KMS-11 (cell line): ENCODE results near the gene SLX4.

Experiments
- H2AFZ ChIP-seq: fragments of 200-600 bp; sonication (generic); 2 replicates; pipeline ENCODE4 v1.6.1; 2016; ENCODE audit warnings: antibody characterized with exemption, mixed run types, low read depth
- H3K27ac ChIP-seq: fragments of 200-600 bp; sonication (generic); 2 replicates; pipeline ENCODE4 v1.6.1; 2016; ENCODE audit warnings: mild to moderate bottlenecking, mixed run types
- H3K27me3 ChIP-seq: fragments of 200-600 bp; sonication (generic); 2 replicates; pipeline ENCODE4 v1.6.1; 2017; ENCODE audit warnings: mild to moderate bottlenecking, low read depth, mixed run types, moderate library complexity; ENCODE audit not compliant: insufficient read depth
- H3K36me3 ChIP-seq: fragments of 200-600 bp; sonication (generic); 2 replicates; pipeline ENCODE4 v1.6.1; 2017; ENCODE audit warnings: mild to moderate bottlenecking, mixed run types; ENCODE audit not compliant: insufficient read depth
- H3K4me1 ChIP-seq: fragments of 200-600 bp; sonication (generic); 2 replicates; pipeline ENCODE4 v1.6.1; 2016; ENCODE audit warnings: mild to moderate bottlenecking, low read depth, mixed run types; ENCODE audit not compliant: poor library complexity, severe bottlenecking
- H3K4me2 ChIP-seq: fragments of 200-600 bp; sonication (generic); 2 replicates; pipeline ENCODE4 v1.7.0; 2016; ENCODE audit warnings: mild to moderate bottlenecking, mixed run types
- H3K4me3 ChIP-seq: fragments of 200-600 bp; sonication (generic); IDR thresholded peaks from 2 replicates; pipeline ENCODE4 v1.6.1; 2017; ENCODE audit warnings: low read depth, low read length, mixed read lengths; ENCODE audit not compliant: insufficient read depth
- H3K79me2 ChIP-seq: fragments of 200-600 bp; sonication (generic); 2 replicates; pipeline ENCODE4 v1.6.1; 2016; ENCODE audit warnings: low read depth, mixed run types; ENCODE audit not compliant: insufficient read depth
- H3K9ac ChIP-seq: fragments of 200-600 bp; sonication (generic); 2 replicates; pipeline ENCODE4 v1.6.1; 2016; ENCODE audit warnings: mild to moderate bottlenecking, mixed run types
- H4K20me1 ChIP-seq: fragments of 200-600 bp; sonication (generic); 2 replicates; pipeline ENCODE4 v1.6.1; 2016; ENCODE audit warnings: mild to moderate bottlenecking, mixed run types; ENCODE audit not compliant: insufficient read depth
- TF ChIP-seq, protein P1 (sequence below): fragments of 200-600 bp; sonication (generic); conservative IDR thresholded peaks from 2 replicates; pipeline ENCODE4 v1.6.1; 2017; ENCODE audit warnings: low read depth, mild to moderate bottlenecking, antibody characterized with exemption, low read length, moderate library complexity, mixed read lengths

Gene SLX4

DNA sequence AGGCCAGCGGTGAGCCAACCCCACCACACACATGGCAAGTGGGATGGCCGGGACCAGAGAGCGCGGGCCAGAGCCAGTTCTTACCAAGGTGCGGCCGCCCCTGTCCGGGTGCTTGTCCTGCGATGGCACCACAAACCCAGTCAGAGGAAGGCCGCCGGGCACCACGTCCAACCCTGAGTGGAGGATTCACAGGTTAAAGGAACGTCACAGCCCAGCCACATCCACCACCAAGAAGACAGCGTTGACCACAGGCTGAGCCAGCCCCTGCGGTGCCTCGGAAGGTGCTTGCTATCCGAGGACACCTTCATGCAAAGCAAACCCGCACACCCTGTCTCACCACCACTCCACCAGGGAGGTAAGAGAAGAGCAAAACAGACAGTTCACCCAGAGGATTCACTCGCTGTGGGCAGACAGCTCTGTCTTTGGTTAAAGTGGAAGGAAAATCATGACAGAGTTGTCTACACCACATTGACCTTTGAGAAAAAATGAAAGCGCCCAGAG, 15.8 kb downstream of the SLX4 start:
- H3K4me1 ChIP-seq, result no peaks in the 10 kb centered on the region
- no peak overlapping the region for H3K4me2 ChIP-seq
- no peak overlapping the region for H2AFZ ChIP-seq
- no peak overlapping the region for H3K9ac ChIP-seq
- H3K79me2 ChIP-seq, result no peaks in the 10 kb centered on the region
- TF ChIP-seq, protein P1, sequence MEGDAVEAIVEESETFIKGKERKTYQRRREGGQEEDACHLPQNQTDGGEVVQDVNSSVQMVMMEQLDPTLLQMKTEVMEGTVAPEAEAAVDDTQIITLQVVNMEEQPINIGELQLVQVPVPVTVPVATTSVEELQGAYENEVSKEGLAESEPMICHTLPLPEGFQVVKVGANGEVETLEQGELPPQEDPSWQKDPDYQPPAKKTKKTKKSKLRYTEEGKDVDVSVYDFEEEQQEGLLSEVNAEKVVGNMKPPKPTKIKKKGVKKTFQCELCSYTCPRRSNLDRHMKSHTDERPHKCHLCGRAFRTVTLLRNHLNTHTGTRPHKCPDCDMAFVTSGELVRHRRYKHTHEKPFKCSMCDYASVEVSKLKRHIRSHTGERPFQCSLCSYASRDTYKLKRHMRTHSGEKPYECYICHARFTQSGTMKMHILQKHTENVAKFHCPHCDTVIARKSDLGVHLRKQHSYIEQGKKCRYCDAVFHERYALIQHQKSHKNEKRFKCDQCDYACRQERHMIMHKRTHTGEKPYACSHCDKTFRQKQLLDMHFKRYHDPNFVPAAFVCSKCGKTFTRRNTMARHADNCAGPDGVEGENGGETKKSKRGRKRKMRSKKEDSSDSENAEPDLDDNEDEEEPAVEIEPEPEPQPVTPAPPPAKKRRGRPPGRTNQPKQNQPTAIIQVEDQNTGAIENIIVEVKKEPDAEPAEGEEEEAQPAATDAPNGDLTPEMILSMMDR, result no peak
- no peaks in the 10 kb centered on the region for H4K20me1 ChIP-seq
- H3K27ac ChIP-seq, result no peak overlapping the region
- H3K4me3 ChIP-seq, result no peak overlapping the region
- no peaks in the 10 kb centered on the region for H3K27me3 ChIP-seq
- H3K36me3 ChIP-seq, result no peaks in the 10 kb centered on the region

DNA sequence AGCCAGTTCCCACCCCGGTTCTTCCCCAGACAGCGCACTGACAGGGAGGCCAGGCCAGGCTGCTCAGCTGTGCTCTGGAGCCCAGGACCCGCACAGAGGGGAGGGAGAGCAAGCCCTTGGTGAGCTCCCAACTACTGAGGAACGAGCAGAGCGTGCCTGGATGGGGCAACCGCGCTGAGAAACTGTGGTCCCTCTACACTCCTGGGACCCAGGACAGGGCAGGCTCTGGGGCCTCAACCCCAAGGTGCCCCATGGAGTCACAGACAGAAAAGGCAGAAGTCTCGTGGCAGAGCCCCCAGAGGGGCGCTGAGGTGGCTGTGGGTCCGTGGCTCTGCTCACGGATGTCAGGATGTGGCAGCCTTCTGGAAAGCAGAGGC, 16.3 kb downstream of the SLX4 start:
- H3K4me1 ChIP-seq, result no peaks in the 10 kb centered on the region
- H2AFZ ChIP-seq, result no peak overlapping the region

DNA sequence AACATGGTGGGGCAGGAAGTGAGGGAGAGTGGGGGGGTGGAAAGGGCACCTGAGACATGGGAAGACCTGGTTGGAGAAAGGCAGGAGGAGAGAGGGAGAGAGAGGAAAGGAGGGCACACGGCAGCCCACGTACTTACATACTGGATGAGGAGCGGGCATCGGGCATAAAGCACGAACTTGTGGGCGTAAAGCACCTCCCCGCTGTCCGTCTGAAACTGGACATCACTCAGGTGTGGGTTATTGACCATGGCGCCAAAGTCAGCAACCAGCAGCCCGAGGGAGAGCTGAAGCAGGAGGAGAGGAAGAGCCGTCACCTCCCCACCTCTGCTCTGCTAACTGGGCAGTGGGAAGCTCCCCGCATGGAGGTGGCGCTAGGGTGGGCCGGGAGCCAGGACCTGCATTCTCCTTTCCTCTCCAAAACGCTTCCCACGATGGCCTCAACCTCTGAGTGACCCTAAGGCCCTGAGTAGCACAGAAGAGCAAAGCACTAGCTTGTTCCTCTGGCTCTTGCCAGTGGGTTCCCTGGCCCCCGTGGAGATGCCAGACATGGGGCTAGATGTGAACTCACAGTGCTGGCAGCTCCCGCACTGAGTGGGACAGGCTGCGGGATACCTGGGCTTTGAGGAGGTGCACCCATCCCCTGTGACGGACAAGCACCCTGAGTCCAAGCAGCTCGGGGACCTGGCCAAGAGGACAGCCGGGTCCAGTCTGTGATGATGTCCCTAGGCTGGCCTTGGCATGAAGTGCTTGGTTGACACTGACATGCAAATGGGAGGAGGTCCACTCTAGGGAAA, 16.9 kb downstream of the SLX4 start:
- Histone ChIP-seq H3K79me2 (no peaks in the 10 kb centered on the region), H4K20me1 (no peaks in the 10 kb centered on the region), H3K4me2 (no peak overlapping the region), H2AFZ (no peak overlapping the region), H3K36me3 (no peaks in the 10 kb centered on the region), H3K4me1 (no peaks in the 10 kb centered on the region), H3K27me3 (no peaks in the 10 kb centered on the region), H3K9ac (no peak overlapping the region), H3K27ac (no peak overlapping the region), H3K4me3 (no peak overlapping the region)
- TF ChIP-seq, protein P1, result no peak

More for the DNA sequence above, 16.3 kb downstream of the SLX4 start:
- no peak overlapping the region for H3K4me3 ChIP-seq
- no peaks in the 10 kb centered on the region for H3K36me3 ChIP-seq
- H3K4me2 ChIP-seq, result no peak overlapping the region
- H3K9ac ChIP-seq, result no peak overlapping the region
- TF ChIP-seq, protein P1, result no peak
- no peak overlapping the region for H3K27ac ChIP-seq
- H3K27me3 ChIP-seq, result no peaks in the 10 kb centered on the region
- no peaks in the 10 kb centered on the region for H3K79me2 ChIP-seq
- H4K20me1 ChIP-seq, result no peaks in the 10 kb centered on the region

DNA sequence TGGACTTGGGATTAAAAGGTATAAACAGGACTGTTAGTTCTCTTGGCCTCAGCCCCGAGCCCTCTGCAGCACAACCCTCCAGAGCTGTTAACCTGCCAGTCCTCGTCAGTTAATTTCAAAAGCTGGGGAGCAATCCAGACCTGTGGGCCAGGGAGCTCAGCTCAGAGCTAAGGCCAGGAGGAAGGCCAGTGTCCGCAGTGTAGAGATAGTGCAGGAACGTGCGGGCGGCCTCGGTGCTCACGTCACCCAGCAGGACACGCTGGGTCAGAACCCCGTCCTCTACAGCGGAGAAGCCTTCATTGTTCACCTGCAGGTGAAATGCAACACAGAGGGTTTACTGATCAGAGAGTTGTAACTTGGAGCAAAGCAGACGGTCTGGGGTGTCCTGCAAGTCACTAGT, 18.8 kb downstream of the SLX4 start:
- H2AFZ ChIP-seq, result no peak overlapping the region
- no peak overlapping the region for H3K4me2 ChIP-seq
- no peaks in the 10 kb centered on the region for H3K36me3 ChIP-seq
- H4K20me1 ChIP-seq, result no peaks in the 10 kb centered on the region
- H3K9ac ChIP-seq, result no peak overlapping the region
- no peaks in the 10 kb centered on the region for H3K79me2 ChIP-seq
- TF ChIP-seq, protein P1, result no peak
- no peaks in the 10 kb centered on the region for H3K27me3 ChIP-seq
- no peak overlapping the region for H3K4me3 ChIP-seq
- no peaks in the 10 kb centered on the region for H3K4me1 ChIP-seq
- no peak overlapping the region for H3K27ac ChIP-seq
